Thymus (tissue), 11 donors: ENCODE measurements around the gene VCPKMT. TPM values are rescaled to one million over a fixed set of nuclear protein-coding genes. Genes with fewer than 3 reads are reported as not detected.

Experiments
- DNase-seq, 9 donors: peaks; one replicate each; pipeline ENCODE4 v3.0.0-alpha.2; 2013; ENCODE audit warnings: low spot score in 9 of 9, low read depth in 6 of 9, missing footprints in 1 of 9
- H3K27ac ChIP-seq, 2 donors: one replicate each; pipeline ENCODE4 v1.5.1; 2013; ENCODE audit warnings: control low read depth in 1 of 2, low read depth in 1 of 2, low read length in 1 of 2, mild to moderate bottlenecking in 1 of 2, moderate library complexity in 1 of 2
- H3K27me3 ChIP-seq, 2 donors: one replicate each; pipeline ENCODE4 v1.5.1; 2013; ENCODE audit warnings: low read length in 1 of 2; ENCODE audit not compliant: control insufficient read depth in 2 of 2, insufficient read depth in 1 of 2
- H3K36me3 ChIP-seq, 2 donors: one replicate each; pipeline ENCODE4 v1.5.1; 2013; ENCODE audit warnings: low read length in 1 of 2, mild to moderate bottlenecking in 1 of 2, moderate library complexity in 1 of 2; ENCODE audit not compliant: control insufficient read depth in 2 of 2, insufficient read depth in 2 of 2
- H3K4me1 ChIP-seq, 2 donors: one replicate each; pipeline ENCODE4 v1.5.1; 2013; ENCODE audit warnings: low read length in 2 of 2; ENCODE audit not compliant: control insufficient read depth in 2 of 2, insufficient read depth in 2 of 2
- H3K4me3 ChIP-seq, 2 donors: one replicate each; pipeline ENCODE4 v1.5.1; 2013; ENCODE audit warnings: low read length in 2 of 2, control low read depth in 1 of 2, mild to moderate bottlenecking in 1 of 2
- H3K9me3 ChIP-seq, 2 donors: one replicate each; pipeline ENCODE4 v1.5.1; 2013; ENCODE audit warnings: low read length in 1 of 2, mild to moderate bottlenecking in 1 of 2; ENCODE audit not compliant: control insufficient read depth in 2 of 2, insufficient read depth in 1 of 2
- WGBS: extraction: QIAGEN DNeasy Blood & Tissue Kit; methylation state at CpG from one replicate; pipeline ENCODE4 v1.1.7; 2013; 5-methylcytosine and 5-hydroxymethylcytosine counted together
- polyA plus RNA-seq: library from polyadenylated mRNA; stranded (reverse); fragments of 200-250 nt; gene quantifications from one replicate; pipeline ENCODE4 v1.2.3, GENCODE V29; 2013
- total RNA-seq: library from RNA; stranded (reverse); fragments of 120-200 nt; gene quantifications from one replicate; pipeline ENCODE4 v1.2.4, GENCODE V29; 2013
- donor health status: healthy.

The VCPKMT gene
- total and polyA plus RNA-seq, 2 donors = 10.5 to 48.3 TPM

GRCh38 chr14:50088117-50088515 is 28.3 kb downstream of the VCPKMT start:
- H3K9me3 ChIP-seq = no peaks in the 10 kb centered on the region
- H3K4me3 ChIP-seq = no peak overlapping the region
- no peaks in the 10 kb centered on the region for H3K27me3 ChIP-seq
- 96% methylated on average over 2 of the region's 2 CpGs for WGBS
- H3K4me1 ChIP-seq = peaks cover 11 to 64% of the 10 kb centered on the region in 2 donors
- H3K27ac ChIP-seq = no peak overlapping the region
- no peaks in the 10 kb centered on the region for H3K36me3 ChIP-seq
- no peak for DNase-seq

GRCh38 chr14:50087341-50088116 is 28.8 kb downstream of the VCPKMT start:
- H3K4me1 ChIP-seq = peaks cover 11 to 67% of the 10 kb centered on the region in 2 donors
- DNase-seq = peak in 1 of 9 donors; percentile 45
- H3K4me3 ChIP-seq = no peak overlapping the region
- H3K9me3 ChIP-seq = no peaks in the 10 kb centered on the region
- WGBS = 93% methylated on average over 1 of the region's 1 CpG
- no peaks in the 10 kb centered on the region for H3K36me3 ChIP-seq
- H3K27me3 ChIP-seq = no peaks in the 10 kb centered on the region
- peak overlapping the region; percentile 20 to 36 for H3K27ac ChIP-seq

- Histone ChIP-seq H3K4me3 (no peak overlapping the region), H3K36me3 (no peaks in the 10 kb centered on the region), H3K9me3 (no peaks in the 10 kb centered on the region), H3K4me1 (peaks cover 11 to 65% of the 10 kb centered on the region in 2 donors), H3K27me3 (no peaks in the 10 kb centered on the region), H3K27ac (peak overlapping the region; percentile 13 to 25)
- DNase-seq = no peak
- 98% methylated on average over 2 of the region's 2 CpGs for WGBS
Measured at GRCh38 chr14:50086321-50086711, 30.1 kb downstream of the VCPKMT start.

GRCh38 chr14:50085570-50086320 is 30.6 kb downstream of the VCPKMT start:
- Histone ChIP-seq H3K4me3 (no peak overlapping the region), H3K27ac (peak overlapping the region; percentile 13 to 60), H3K9me3 (no peaks in the 10 kb centered on the region), H3K36me3 (no peaks in the 10 kb centered on the region), H3K27me3 (no peaks in the 10 kb centered on the region), H3K4me1 (peaks cover 11 to 60% of the 10 kb centered on the region in 2 donors)
- peak in 1 of 9 donors; percentile 32 for DNase-seq
- 75% methylated on average over 10 of the region's 10 CpGs for WGBS

- no peak for DNase-seq
- 95% methylated on average over 3 of the region's 3 CpGs for WGBS
- Histone ChIP-seq H3K9me3 (no peaks in the 10 kb centered on the region), H3K4me3 (no peak overlapping the region), H3K4me1 (peaks cover 11 to 57% of the 10 kb centered on the region in 2 donors), H3K27me3 (no peaks in the 10 kb centered on the region), H3K27ac (peak overlapping the region in 1 of 2 donors; percentile 0), H3K36me3 (no peaks in the 10 kb centered on the region)
Measured at GRCh38 chr14:50084666-50085065, 31.7 kb downstream of the VCPKMT start.

- Histone ChIP-seq H3K4me1 (peaks cover 11 to 52% of the 10 kb centered on the region in 2 donors), H3K27ac (peak overlapping the region; percentile 58 to 82), H3K4me3 (no peak overlapping the region), H3K9me3 (no peaks in the 10 kb centered on the region), H3K27me3 (no peaks in the 10 kb centered on the region), H3K36me3 (no peaks in the 10 kb centered on the region)
- no peak for DNase-seq
- WGBS = 93% methylated on average over 17 of the region's 17 CpGs
Measured at GRCh38 chr14:50083467-50084337, 32.7 kb downstream of the VCPKMT start.

GRCh38 chr14:50082784-50083466 is 33.4 kb downstream of the VCPKMT start:
- Histone ChIP-seq H3K27me3 (no peaks in the 10 kb centered on the region), H3K9me3 (no peaks in the 10 kb centered on the region), H3K36me3 (no peaks in the 10 kb centered on the region), H3K4me3 (no peak overlapping the region), H3K27ac (peak overlapping the region; percentile 58 to 82), H3K4me1 (peaks cover 11 to 48% of the 10 kb centered on the region in 2 donors)
- WGBS = 88% methylated on average over 10 of the region's 10 CpGs
- DNase-seq = peak in 3 of 9 donors; percentile 49 to 76 (median 51)

GRCh38 chr14:50082308-50082742 is 34.0 kb downstream of the VCPKMT start:
- peak overlapping the region; percentile 58 to 82 for H3K27ac ChIP-seq
- H3K9me3 ChIP-seq = no peaks in the 10 kb centered on the region
- peak in 1 of 9 donors; percentile 36 for DNase-seq
- no peaks in the 10 kb centered on the region for H3K36me3 ChIP-seq
- peaks cover 9 to 43% of the 10 kb centered on the region in 2 donors for H3K4me1 ChIP-seq
- 87% methylated on average over 8 of the region's 8 CpGs for WGBS
- no peaks in the 10 kb centered on the region for H3K27me3 ChIP-seq
- no peak overlapping the region for H3K4me3 ChIP-seq
